SU-DHL-6 (cell line): ENCODE data around the gene FBXW11.

Source experiments
- H2AFZ ChIP-seq: fragments of 200-600 bp; sonication (generic); 2 replicates; pipeline ENCODE4 v1.6.1; 2014; ENCODE audit warnings: low read depth, mild to moderate bottlenecking, moderate library complexity, mixed read lengths, antibody characterized with exemption, low read length; ENCODE audit not compliant: severe bottlenecking
- H3F3A ChIP-seq: fragments of 200-600 bp; shearing (Covaris generic); 2 replicates; pipeline ENCODE4 v1.6.0; 2016; ENCODE audit warnings: antibody characterized with exemption, mild to moderate bottlenecking; ENCODE audit not compliant: insufficient read depth
- H3K27ac ChIP-seq: fragments of 200-600 bp; sonication (generic); 2 replicates; pipeline ENCODE4 v1.5.1; 2016; ENCODE audit warnings: low read depth, mild to moderate bottlenecking, low read length, moderate library complexity, mixed read lengths
- H3K27me3 ChIP-seq: fragments of 200-600 bp; sonication (generic), shearing (Covaris generic); 2 replicates; pipeline ENCODE4 v1.6.0; 2014; ENCODE audit warnings: mild to moderate bottlenecking, low read length
- H3K36me3 ChIP-seq: fragments of 200-600 bp; sonication (generic); 2 replicates; pipeline ENCODE4 v1.6.1; 2014; ENCODE audit warnings: mild to moderate bottlenecking, low read length, mixed read lengths
- H3K4me2 ChIP-seq: fragments of 300-600, 200-600 bp; shearing (Covaris generic), sonication (generic); 2 replicates; pipeline ENCODE4 v1.6.0; 2014; ENCODE audit warnings: low read length, low read depth, mild to moderate bottlenecking; ENCODE audit not compliant: poor library complexity, severe bottlenecking
- H3K4me3 ChIP-seq: fragments of 200-600 bp; sonication (generic); 2 replicates; pipeline ENCODE4 v1.5.1; 2014; ENCODE audit warnings: antibody characterized with exemption, low read length, mild to moderate bottlenecking, mixed read lengths; ENCODE audit not compliant: insufficient read depth, poor library complexity, severe bottlenecking
- H3K79me2 ChIP-seq: fragments of 200-600 bp; sonication (generic); 2 replicates; pipeline ENCODE4 v1.6.1; 2014; ENCODE audit warnings: mild to moderate bottlenecking, low read length, moderate library complexity; ENCODE audit not compliant: insufficient read depth
- H3K9ac ChIP-seq: fragments of 200-600 bp; sonication (generic); 2 replicates; pipeline ENCODE4 v1.7.0; 2014; ENCODE audit warnings: mild to moderate bottlenecking, low read length
- H3K9me2 ChIP-seq: fragments of 200-600 bp; sonication (generic); replicated peaks from 2 replicates; pipeline ENCODE4 v1.6.1; 2014; ENCODE audit warnings: low read length; ENCODE audit not compliant: insufficient read depth
- H3K9me3 ChIP-seq: fragments of 200-600 bp; sonication (generic); 2 replicates; pipeline ENCODE4 v1.6.1; 2014; ENCODE audit warnings: low read length, mixed read lengths; ENCODE audit not compliant: insufficient read depth
- H4K20me1 ChIP-seq: fragments of 200-600 bp; sonication (generic); 2 replicates; pipeline ENCODE4 v1.6.1; 2014; ENCODE audit warnings: low read depth, mild to moderate bottlenecking, antibody characterized with exemption, low read length, moderate library complexity, mixed read lengths
- EZH2phosphoT487 ChIP-seq: fragments of 200-600 bp; sonication (generic), shearing (Covaris generic); conservative IDR thresholded peaks from 2 replicates; pipeline ENCODE4 v1.6.1; 2018; ENCODE audit warnings: mild to moderate bottlenecking, antibody characterized with exemption, low read length, moderate library complexity, mixed read lengths
- TF ChIP-seq, protein P1 (sequence below): fragments of 200-600 bp; sonication (generic); IDR thresholded peaks from one replicate; pipeline ENCODE4 v1.5.1; 2017; ENCODE audit warnings: antibody characterized with exemption, mild to moderate bottlenecking, low read length, moderate library complexity; ENCODE audit not compliant: insufficient read depth, poor library complexity, severe bottlenecking

FBXW11 gene

DNA sequence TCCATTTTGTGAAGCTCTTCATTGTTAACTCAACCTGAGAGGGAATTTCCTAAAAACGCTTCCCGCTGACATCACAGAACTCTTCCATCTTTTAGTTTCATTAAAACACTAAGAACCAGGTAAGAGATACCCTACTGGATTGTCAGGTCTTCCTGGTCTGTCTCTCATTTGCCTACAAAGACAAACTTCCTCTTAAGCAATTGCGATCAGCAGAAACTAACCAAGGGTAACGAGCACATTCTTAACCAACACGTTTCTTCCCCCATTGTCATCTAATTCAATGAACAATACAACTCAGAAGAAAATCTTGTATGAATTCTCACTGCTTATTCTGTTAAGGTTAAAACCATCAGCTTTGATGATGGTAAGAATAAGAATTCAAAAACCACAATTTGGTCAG is 6.6 kb downstream of the FBXW11 start:
- TF ChIP-seq, protein P1, sequence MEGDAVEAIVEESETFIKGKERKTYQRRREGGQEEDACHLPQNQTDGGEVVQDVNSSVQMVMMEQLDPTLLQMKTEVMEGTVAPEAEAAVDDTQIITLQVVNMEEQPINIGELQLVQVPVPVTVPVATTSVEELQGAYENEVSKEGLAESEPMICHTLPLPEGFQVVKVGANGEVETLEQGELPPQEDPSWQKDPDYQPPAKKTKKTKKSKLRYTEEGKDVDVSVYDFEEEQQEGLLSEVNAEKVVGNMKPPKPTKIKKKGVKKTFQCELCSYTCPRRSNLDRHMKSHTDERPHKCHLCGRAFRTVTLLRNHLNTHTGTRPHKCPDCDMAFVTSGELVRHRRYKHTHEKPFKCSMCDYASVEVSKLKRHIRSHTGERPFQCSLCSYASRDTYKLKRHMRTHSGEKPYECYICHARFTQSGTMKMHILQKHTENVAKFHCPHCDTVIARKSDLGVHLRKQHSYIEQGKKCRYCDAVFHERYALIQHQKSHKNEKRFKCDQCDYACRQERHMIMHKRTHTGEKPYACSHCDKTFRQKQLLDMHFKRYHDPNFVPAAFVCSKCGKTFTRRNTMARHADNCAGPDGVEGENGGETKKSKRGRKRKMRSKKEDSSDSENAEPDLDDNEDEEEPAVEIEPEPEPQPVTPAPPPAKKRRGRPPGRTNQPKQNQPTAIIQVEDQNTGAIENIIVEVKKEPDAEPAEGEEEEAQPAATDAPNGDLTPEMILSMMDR: no peak
- TF ChIP-seq EZH2phosphoT487: no peak
- no peaks in the 10 kb centered on the region for H3K9me3 ChIP-seq
- peak overlapping the region; percentile 79 for H3K4me2 ChIP-seq
- H3K79me2 ChIP-seq: peaks cover 98% of the 10 kb centered on the region
- H3K27ac ChIP-seq: peak overlapping the region; percentile 54
- peaks cover 5% of the 10 kb centered on the region; the same call in 1 of the 2 replicates for H4K20me1 ChIP-seq
- no peaks in the 10 kb centered on the region for H3K9me2 ChIP-seq
- H3K4me3 ChIP-seq: peak overlapping the region; percentile 40
- peak overlapping the region; percentile 16; the same call in 1 of the 2 replicates for H3K9ac ChIP-seq
- H3K36me3 ChIP-seq: no peaks in the 10 kb centered on the region
- peaks cover 35% of the 10 kb centered on the region for H3F3A ChIP-seq
- H2AFZ ChIP-seq: no peak overlapping the region
- no peaks in the 10 kb centered on the region for H3K27me3 ChIP-seq

DNA sequence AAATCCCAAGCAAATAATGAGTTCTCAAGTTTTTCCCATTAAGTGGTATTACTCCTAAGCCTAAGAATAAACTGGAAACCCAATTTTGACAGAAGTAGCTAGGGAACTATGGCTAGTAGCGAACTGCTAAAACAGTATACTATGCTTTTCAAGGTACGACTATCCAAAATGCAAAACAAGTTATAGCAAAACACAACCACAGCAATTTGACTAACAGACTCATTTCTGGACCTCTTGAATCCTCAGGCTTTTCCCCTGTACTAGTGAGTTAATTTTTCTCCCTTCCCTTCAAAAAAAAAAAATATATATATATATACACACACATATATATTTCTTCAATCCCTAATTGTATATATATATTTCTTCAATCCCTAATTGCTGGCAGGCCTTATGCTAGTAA is 7.3 kb downstream of the FBXW11 start:
- Histone ChIP-seq H3K36me3 (no peaks in the 10 kb centered on the region), H3K4me2 (peak overlapping the region; percentile 79), H3K79me2 (peaks cover 98% of the 10 kb centered on the region), H4K20me1 (peaks cover 5% of the 10 kb centered on the region; the same call in 1 of the 2 replicates), H3K27ac (peak overlapping the region; percentile 54; the same call in 1 of the 2 replicates), H3K4me3 (peak overlapping the region; percentile 40), H3K9me2 (no peaks in the 10 kb centered on the region), H3K27me3 (no peaks in the 10 kb centered on the region), H2AFZ (no peak overlapping the region), H3F3A (peaks cover 30% of the 10 kb centered on the region), H3K9me3 (no peaks in the 10 kb centered on the region), H3K9ac (0 out of 2 replicates have a peak overlapping the region, but pooled peaks have one; percentile 16)
- TF ChIP-seq, protein P1: no peak
- no peak for TF ChIP-seq EZH2phosphoT487

DNA sequence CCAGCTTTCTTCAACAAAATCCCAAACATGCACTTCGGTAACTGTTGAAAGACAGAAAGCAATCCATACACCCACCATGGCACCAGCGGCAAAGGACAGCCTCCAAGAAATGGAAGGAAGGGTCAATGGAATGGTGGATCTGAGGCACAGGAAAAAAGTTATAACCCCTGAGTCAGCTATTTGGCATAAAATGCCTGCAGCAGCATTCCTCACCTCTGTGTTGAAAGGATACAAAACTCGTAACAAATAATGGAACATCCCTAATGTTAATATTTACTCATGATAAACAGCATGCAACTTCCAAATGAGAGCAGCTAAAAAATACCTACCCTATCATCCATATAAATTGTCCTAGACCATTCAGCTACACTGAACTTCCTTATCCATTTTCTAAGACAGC is 9.4 kb downstream of the FBXW11 start:
- no peak for TF ChIP-seq EZH2phosphoT487
- TF ChIP-seq, protein P1: no peak
- H3F3A ChIP-seq: peaks cover 20% of the 10 kb centered on the region
- no peak overlapping the region for H3K27ac ChIP-seq
- no peaks in the 10 kb centered on the region for H3K9me3 ChIP-seq
- no peak overlapping the region for H2AFZ ChIP-seq
- H3K4me2 ChIP-seq: no peak overlapping the region
- no peaks in the 10 kb centered on the region for H3K9me2 ChIP-seq
- peaks cover 99% of the 10 kb centered on the region for H3K79me2 ChIP-seq
- no peak overlapping the region for H3K9ac ChIP-seq
- no peaks in the 10 kb centered on the region for H4K20me1 ChIP-seq
- H3K27me3 ChIP-seq: no peaks in the 10 kb centered on the region
- no peaks in the 10 kb centered on the region for H3K36me3 ChIP-seq
- H3K4me3 ChIP-seq: no peak overlapping the region
